HG02970 (cell line): ENCODE measurements around the gene SLC35B2.
A peak's percentile ranks its signal among the peaks of the same experiment; 100 is the strongest.

Experiments used
- ATAC-seq: cut with Tn5 transposase; IDR thresholded peaks from one replicate; pipeline ENCODE4 v1.9.1; 2021; ENCODE audit warnings: mild to moderate bottlenecking, moderate library complexity, moderate number of reproducible peaks; ENCODE audit not compliant: unreplicated experiment, low FRiP score

SLC35B2 gene, protein sequence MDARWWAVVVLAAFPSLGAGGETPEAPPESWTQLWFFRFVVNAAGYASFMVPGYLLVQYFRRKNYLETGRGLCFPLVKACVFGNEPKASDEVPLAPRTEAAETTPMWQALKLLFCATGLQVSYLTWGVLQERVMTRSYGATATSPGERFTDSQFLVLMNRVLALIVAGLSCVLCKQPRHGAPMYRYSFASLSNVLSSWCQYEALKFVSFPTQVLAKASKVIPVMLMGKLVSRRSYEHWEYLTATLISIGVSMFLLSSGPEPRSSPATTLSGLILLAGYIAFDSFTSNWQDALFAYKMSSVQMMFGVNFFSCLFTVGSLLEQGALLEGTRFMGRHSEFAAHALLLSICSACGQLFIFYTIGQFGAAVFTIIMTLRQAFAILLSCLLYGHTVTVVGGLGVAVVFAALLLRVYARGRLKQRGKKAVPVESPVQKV

DNA sequence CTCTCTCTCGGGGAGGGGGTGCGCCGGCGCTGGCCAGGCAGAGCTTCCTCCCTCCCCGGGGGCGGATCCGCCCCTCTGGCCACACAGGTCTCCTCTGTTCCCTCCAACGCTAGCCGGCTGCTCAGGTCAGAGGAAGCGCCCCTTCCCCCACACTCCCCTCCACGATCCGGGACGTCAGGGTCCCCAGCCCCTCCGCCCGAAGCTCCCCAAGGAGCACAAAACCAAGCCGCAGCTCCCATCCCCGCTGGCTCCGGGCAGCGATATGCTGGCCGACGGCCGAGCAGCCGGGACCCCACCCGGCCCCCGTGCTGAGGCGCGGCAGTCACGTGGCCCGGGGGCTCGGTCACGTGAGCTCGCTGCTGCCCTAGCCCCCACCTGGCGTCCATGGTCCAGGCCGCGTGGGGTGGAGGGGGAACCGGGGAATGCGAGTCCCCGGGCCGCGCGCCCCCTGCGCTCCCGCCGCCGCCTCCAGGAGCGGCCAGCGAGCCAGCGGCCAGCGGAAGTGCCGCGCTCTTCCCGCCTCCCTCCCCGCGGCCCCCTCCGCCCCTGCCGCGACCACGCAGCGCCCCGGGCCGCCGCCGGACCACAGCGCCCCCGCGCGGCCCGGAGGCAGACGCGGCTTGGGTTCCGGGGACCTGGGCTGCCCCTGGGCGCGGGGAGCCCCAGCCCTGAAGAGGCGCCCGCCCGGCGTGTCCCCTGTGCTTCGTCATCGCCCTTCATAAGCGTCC, at the start of gene SLC35B2:
TSS of gene SLC35B2 (minus strand) at position 504 of the 728 bp plus-strand sequence. CDS start at position 386, 118 bp downstream.
- peak; percentile 49 for ATAC-seq

DNA sequence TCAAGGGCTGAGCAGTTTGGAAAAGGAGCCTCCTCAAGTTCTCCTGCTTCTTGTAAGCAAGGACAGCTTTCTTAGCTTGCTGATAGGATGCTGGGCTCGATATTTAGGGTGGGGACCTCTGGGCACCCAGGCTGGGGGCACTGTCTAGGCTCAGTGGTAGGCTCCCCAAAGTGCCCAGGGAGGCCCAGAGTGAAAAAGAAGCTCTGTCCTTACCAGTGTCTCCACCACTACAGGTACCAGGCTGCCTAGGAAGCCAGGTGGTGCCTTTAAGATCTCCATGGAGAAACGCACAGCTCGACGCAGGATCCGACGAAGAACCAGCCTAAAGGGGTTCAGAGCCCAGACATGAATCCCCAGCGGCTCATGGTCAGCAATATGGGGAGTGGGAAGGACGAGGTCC, 49.4 kb upstream of the SLC35B2 start:
- ATAC-seq, result no peak

DNA sequence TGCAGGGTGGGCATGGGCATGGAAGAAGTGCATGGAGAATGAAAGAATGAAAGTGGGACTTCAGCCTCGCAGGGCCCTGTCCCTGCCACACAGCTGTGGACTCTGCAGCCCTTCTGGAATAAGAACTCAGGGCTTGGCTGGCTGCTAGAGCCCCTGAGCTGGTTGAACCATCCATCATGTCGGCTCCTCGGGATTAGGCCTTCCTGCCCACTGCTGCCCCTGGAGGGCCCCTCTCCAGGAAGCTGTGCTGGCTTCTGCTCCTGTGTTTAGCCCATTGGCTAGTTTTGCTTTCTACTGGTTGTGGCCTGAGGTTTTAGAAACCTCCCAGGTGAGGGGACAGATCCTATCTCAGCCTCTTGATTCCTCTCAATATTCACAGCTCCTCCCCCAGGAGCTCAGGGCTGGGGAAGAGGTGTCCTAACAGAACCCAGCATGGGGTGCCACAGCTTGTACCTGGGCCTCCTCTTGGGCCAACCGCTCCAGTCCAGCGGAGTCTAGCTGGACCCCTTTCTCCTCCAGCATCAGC, 47.9 kb upstream of the SLC35B2 start:
- no peak for ATAC-seq

DNA sequence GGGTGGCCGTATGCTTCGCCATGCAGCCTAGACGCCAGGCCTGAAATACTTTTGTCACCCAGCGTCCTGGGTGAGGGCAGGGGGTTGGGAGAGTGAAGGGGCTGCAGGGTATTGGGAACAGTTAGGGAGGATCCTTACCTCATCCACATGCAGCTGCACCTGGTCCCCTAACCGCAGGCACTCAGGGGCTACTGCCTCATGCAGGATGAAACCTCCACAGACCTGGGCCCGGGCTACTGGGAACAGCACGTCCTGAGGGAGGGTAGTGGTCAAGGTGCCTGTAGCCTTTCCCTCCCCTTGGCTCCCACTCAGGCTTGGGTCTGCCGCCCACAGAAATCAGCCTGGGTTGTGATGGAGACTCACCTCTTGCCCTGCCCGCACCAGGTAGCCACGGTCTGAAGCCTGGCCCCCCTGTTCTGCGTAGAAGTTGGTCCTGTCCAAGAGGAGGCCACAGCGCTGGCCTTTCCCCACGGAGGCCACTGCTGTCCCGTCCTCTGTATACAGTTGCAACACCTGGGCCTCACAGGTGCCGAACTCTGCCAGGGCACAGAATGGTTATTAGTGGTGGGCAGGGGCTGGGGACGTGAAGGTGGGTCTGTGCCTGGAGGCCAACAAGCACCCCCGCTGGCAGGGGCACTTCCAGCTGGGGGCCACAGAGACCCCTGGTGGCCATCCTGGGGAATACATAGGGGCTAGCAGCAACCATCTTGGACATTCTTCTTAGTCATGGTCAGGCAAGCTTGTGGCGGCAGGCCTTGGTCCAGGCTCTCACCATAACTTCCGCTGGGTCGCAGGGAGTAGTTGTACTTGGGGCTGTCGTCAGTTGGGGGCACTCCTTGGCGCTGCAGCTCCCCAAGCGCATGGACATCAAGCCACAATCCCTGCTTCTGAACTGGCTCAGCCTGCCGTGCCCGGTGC, 47.2 kb upstream of the SLC35B2 start:
- no peak for ATAC-seq

DNA sequence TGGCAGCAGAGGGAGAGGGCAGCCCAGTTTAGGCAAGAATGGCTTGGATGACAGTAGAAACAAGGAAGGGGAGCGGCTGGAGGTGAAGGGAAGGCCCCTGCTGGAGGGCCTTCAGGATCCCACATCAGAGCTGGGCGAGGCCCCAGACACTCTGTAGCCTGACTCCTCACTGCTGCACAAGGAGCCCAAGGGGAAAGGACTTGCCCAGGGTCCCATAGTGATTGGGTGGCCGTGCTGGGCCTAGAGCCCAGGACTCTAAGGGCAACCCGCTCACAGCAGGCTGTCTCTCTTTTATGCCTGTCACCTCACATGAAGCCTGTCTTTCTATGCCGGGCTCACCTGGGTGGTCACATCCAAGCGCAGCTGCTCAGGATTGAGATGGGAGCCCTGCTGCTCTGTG, 46.5 kb upstream of the SLC35B2 start:
- no peak for ATAC-seq

DNA sequence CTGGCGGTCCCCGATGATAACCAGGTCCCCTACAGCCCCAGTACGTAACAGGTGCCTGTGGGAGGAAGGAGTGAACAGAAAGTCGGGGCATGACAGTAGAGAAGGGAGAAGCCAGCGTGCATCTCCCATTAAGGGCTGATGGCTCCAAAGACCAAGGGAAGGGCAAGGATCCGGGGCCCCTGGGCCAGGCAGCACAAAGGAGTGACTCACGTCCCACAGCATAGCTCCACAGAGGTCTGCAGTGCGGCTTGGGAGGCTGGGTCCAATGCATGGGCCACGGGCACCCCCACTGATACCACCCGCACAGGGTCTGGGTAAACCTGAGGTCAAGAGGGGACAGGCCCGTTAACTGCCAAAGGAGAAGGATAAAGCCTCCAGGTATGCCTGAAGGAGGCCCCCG, 45.5 kb upstream of the SLC35B2 start:
- ATAC-seq, result no peak

DNA sequence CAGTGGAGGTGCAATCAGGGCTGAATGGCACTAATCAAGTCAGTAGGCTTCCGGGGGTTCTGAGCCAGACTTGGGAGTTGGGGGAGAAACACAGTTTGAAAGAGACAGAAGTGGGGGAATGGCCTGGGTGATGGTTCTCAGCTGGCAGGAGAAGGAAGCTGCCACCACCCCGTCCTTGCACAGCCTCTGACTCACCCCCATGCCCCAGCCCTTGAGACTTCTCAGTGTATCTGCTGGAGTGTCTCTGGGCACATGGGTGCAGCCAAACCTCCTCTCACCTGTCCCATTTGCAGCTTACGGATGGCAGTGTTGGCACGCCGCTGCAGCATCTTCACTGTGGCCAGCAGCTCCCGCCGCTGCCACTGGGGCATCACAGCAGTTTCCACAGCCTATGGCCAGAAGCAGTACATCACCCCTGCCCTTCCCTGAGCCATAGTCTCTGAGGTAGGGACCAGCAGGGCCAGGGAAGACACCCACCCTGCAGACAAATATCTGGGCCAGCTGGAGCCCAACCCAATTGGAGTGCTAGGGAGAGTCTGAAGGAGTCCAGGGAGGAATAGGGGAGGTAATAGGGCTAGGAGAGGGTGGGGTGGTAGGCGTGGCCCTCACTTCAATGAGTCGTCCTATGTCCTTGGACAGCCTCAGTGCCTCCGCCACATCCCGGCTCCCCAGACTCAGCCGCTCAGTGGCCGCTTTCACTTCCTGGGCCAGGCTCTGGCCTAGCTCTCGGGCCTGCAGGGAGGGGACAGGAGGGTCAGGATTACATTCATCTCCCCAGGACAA, 44.6 kb upstream of the SLC35B2 start:
- no peak for ATAC-seq

DNA sequence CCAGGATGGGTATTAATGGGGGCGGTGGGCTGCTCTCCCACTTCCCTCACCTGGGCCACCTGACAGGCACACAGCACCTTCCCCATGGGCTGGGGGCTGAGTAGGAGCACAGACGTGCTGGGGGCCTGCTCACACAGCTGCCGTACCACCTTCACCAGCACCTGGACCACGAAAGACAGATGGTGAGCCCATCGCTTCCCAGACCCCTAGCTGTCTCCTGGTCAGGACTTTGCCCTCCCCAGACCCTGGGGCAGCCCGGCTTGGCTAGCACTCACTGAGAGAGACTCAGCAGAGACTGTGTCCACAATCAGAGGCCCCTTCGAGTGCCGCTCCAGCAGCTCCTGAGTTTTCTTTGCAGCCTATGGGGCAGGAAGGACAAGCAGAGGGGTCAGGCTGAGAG, 43.8 kb upstream of the SLC35B2 start:
- no peak for ATAC-seq

DNA sequence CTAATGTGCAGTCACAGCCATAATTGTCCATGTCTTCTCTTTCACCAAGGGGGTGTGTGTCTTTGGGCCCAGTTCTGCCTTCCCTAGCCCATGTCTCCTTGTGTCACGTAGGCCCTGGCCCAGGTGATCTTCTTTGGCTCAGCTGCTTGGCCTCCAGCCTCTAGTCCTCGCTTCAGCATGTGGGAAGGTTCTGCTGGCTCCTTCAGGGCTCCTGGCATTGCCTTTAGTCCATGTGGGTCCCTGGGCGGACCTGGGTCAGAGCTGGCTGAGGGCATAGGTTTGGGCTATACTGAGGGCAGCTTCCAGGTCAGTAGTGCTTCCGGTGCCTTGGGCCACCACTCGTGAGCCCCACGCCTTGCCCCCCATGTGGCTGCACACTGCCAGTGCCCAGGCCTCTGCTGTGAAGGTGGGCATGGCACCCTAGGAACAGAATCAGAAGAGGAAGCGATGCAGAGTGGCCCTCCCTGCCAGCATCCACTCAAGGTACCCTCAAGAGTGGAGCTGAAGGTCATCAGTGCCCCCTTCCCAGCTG, 43.0 kb upstream of the SLC35B2 start:
- ATAC-seq, result no peak

DNA sequence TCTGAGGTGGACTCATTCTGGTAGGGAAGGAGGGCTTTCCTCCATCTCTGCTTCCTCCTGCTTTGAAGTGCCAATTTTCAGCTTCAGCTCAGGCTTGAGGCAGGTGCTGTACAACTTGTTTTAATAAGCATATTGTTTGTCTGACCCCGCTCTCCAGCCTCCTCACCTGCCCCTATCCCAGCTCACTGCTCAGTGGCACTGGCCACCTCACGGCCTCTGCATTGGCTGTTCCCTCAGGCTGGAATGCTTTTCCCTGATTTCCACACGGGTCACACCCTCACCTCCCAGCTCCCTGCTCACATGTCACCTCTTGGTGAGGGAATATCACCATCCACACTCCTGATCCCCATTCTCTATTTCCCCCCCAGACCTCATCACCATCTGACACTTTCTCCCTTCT, 41.5 kb upstream of the SLC35B2 start:
- ATAC-seq, result no peak

DNA sequence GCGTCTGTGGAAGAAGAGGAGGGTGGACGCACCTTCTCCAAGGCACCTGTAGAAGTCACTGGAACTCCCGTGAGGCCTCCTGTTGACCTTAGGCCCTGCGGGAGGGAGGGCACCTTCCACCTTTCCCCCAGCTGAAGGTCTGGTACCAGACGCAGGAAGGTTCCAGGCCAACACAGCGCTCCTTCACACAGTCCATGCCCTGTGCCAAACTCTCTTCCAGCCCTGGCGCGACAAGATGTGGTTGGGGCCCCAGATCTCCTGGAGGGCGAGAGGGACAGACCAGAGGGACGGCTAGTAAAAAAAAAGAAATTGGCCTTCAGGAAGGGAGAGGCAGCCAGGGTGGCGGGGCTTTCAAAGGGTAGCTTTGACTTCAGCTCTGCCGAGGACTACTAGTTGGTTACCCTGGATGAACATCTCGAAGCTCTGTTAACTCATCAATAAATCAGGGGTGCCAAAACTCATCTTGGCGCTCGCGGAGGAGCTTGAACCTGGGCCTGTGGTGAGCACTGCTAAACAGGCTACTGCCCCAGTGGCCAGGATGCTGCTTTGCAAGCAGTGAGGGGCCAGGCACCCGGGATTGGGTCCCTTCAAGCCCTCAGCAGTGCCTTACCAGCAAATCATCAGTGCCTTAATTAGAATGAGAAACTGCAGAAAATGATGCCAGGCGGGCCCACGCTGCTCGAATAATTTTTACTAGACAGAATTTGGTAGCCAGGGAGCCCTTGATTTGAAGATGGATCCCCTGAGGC, 40.9 kb upstream of the SLC35B2 start:
- ATAC-seq, result no peak

DNA sequence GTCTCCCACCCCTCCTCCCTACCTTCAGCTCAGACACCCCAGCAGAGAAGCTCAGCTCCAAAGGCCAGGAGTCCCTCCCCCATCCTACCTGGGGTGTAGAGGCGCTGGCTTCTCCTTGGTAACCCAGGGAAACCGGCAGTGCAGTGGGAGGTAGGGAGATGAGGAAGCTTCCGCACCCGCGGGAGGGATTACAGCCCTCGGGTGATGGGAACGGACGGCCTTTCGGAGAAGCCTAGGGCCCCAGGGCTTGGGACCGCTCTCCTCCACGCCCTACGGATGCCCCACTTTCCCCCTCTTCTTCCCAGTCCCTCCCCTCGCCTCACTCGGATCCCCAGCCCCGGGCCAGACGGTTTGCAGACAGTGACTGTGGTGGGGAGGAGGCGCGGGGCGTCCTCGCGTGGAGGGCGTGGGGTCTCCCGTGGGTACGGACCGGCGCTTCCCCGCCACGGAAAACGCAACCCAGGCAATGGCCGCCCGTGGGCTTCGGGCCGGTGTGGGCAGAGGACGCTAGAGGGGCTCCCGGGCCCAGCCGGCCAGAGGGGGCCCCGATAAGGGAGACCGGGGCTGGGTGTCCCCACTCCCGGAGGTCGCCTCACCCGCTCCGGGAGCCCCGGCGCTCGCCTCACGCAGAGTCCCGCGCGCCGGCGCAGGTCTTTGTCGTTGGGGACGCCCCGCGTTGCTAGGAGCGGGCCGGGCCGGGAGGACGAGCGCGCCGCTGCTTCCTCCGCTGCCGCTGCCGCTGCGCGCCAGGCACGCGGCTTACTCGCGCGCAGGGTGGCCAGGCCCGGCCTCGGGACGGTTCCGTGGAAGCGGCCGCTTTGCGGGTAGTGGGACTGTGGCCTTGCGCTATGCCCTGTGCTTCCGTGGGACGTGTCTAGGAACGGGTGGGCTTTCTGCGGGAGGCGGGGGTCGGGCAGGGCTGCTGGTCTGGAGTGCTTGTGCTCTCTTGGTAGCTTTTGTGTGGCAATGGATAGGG, 40.0 kb upstream of the SLC35B2 start:
- no peak for ATAC-seq

DNA sequence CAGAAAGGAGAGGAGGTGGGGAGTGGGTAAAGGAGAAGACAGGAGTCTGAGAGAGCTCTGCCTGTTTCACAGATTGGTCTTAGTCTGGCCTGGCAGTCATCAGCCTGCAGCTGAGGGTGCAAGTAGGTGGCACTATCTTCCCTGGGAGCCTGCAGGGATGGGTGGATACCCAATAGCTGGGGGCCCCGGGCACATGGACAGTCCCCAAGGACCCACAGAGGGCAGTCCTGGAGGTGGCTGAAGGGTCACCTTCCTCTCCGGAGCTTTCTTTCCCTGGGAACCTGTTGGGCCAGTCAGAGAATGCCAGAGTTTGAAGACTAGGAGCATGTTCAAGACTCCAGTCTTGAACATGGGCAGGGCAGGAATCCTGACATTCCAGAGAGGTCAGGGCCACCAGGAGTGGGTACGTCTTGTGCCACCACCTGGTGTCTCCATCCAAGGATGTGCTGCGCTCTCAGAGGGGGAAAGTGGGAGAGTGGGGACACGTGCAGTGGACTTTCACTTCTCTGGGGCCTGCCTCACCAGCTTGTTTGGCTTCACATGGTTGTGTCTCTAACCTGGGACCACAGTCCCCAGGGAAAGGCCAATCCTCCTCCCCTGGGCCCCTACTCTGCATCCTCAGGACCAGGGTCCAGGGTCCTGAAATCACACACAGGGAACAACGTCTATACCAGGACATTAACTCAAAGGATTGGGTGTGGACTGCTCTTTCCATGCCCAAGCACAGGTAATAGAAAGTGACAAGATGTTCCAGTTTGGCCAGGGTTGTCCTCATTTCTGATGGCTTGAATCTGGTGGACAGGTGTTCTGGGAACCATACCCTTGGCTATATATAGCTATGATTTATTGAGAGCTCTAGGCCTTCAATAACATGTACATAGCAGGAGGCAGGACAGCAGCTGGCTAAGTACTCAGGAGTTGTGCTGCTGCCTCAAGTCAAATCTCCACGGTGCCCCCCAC, 37.8 kb upstream of the SLC35B2 start:
- no peak for ATAC-seq

DNA sequence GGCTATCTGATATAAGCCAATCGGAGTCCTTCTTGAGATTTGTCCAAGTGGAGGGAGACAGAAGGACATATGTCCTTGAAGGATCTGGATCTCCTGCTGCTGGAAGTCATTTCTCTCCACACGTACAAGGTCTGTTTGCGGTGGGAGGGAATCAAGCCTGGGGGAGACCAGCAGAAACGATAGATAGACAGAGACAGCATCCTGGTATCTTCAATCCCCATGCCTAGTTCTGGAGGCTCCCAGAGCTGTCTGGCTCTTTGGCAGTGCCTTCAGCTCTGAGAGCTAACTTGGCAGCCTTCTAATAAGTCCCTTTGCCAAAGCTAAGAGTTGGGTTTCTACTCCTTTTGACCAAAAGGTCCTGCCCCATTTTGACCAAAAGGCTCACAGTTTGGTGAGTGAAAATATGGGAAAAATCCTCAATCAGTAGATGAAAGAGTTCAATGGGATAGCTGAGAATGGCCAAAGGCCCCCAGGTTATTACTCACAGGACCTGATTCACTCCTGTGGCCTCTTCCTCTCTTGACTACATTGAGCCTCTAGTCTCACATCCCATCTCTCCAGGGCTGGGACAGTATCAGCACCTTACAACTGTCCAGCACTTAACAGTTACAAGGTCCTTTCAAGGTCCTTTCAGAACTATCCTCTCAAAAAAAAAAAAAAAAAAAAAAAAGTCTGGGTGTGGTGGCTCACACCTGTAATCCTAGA, 35.5 kb upstream of the SLC35B2 start:
- ATAC-seq, result no peak

DNA sequence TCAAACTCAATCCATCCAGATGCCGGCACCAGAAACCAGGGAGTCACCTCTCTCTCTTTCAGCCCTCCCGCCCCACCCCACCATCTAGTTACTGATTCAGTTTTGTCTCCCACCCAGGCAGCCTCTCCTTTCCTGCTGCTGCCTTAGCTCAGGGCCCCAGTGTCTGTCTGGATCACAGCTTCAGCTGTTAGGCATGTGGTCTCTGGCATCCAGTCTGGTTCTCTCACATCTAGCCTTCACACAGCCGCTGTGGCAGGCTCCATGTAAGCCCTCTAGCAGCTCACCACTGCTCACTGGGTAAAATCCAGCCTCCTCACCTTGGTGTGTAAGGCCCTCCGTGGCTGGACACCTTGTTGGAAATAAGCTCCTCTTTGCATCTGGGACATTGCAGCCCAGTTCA, 34.5 kb upstream of the SLC35B2 start:
- no peak for ATAC-seq

DNA sequence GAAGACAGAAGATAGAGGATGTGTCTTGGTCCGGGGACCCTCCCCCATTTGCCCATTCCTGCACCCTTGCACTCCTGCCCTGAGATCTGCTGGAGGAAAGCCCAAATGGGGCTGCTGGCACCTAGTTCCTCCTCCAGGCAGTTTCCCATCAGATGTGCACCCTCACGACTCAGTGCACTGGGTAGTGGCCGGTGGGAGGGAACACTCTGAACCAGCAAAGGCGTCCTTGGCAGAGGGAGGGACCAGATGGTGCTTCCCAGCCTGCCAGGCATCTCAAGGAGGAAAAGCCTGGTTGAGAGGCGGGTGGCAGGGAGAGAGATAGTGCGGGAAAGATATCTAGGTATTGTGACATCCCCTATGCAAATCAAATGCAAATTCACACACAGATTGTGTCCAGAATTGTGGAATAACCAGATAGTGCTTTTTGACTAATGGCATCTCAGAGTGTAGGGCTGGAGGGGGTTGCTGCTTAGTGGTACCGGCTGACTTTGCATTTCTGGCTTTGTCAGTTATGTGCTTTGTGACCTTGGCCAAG, 32.5 kb upstream of the SLC35B2 start:
- ATAC-seq, result no peak
